Stimulated activated CD8-positive, alpha-beta memory T cell treated with anti-CD3 and anti-CD28 coated beads, Interleukin-7, amount 100 ng/mL, for 1 hour (primary cell): ENCODE measurements around the gene KIAA1217.

ENCODE experiments used
- DNase-seq, 2 donors: peaks; one replicate each; pipeline ENCODE4 v3.0.0-alpha.2; 2020; ENCODE audit warnings: low read depth in 2 of 2

Gene KIAA1217

DNA sequence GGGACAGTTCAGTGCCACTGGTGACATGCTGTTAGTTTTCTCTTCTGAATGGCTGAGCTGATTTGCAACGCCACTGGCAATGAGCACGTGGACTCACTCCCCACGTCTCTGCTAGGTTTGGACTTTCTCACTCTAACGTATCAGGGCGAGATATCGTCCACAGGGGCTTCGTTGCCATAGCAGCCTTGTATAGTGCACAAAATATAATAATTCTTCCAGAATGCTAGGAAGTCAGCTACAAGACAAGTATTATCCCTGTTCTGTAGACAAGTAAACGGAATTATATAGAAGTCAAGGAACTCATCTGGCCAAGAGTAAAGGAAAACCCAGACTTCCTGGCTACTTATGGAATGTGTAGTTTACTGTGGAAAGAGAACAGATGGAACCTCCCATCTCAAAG is 288.0 kb downstream of the KIAA1217 start:
- no peak for DNase-seq

DNA sequence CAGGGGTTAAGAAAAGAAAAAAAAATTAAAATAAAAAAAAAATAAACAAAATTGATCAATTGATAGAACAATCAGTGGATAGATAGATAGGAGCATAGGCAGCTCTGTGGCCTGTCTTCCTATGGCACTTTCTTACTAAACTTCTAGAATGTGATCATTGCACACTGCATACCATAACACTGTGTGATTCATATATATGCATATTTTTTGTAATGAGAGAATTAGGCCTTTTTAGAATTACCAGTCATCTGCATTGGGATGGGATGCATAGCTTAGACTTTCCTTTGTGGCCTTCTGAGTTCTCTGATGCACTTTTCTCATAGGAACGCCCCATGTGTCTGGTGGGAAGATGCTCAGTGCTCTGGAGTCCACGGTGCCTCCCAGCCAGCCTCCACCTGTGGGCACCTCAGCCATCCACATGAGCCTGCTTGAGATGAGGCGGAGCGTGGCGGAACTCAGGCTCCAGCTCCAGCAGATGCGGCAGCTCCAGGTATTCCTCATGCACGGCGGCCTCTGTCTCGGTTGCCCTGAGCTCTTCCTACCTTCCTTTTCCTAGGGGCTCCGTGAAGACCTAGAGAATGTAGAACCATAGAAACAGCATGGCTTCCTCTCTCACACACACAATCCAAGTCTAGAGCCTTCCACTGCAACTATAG is 292.2 kb downstream of the KIAA1217 start:
- DNase-seq: no peak

DNA sequence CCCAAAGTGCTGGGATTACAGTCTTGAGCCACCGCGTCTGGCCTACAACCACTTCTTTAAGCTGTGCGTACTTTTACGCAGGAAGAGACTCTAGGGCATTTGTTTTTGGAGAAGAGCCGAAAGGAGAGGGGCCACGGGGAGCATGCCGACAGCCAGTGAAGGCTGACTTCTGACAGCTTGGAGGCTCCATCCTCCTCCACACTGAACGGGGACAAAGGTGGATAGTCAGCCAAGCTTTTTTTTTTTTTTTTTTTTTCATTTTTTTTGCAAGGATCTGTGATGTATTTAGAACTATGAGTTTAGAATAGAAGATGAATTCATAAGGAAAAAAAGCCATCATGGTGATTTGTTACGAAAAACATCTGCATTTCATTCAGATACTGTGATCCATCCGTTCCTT is 293.1 kb downstream of the KIAA1217 start:
- DNase-seq: no peak

DNA sequence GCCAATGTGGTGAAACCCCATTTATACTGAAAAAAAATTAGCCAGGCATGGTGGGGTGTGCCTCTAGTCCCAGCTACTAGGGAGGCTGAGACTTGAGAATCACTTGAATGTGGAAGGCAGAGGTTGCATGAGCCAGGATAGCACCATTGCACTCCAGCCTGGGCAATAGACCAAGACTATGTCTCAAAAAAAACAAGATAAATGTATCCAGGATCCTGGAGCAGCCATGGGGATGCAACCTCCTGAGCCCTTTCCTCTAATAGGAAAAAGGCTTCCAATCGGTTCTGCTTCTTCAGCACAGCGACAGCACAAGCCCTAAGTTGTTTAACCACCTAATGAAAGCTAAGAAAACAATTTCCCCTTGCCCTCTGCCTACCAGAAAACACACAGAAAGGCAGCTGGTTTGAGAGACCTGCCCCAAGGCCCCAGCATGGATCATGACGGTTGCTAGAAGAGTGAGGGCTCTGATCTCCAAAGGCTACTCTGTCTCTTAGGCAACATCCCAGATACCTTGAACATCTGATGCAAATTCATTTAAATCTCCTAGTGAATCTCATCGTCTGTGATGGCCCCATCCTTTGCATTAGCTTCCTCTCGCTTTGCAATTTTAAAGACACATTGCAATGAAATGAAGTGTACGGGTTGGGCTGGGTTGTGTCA is 294.0 kb downstream of the KIAA1217 start:
- DNase-seq: no peak

DNA sequence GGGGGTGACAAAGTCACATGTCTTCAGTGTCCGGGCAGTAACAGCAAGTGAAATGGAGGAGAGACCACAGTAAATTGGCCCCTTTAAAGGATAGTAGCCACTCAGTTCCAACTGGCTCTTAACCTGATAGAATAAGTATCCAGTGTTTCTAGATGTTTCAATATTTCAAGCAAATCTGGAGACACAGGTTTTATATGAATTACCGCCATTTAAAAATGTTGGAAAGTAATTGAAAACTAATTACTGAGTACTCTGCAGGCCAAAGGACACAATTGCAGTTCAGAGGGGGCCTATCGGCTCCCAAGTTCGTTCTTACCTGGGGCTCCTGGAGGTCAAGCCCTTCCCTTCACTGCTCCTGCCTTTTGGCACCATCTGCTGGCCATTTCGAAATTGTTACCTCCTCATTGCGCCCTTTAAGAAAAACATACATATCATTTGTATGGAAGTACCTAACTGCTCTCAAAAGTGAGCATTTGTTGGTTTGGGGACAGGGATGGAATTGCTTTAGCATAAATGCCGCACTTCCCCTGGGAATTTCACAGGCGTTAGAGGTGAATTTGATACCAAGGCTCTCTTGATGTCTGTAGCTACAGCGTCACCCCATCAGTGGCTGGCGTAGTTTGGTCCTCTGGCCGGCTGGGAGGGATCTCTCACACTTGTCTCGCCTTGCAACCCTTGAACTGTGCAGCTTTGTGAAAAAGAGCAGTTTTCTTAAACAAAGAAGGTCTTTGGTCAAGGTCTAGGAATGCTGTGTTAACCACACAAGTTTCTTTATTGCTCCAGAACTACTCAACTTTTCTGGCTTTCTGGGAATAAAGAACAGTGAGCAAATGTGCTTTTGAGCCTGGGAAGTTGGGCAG is 294.8 kb downstream of the KIAA1217 start:
- no peak for DNase-seq

DNA sequence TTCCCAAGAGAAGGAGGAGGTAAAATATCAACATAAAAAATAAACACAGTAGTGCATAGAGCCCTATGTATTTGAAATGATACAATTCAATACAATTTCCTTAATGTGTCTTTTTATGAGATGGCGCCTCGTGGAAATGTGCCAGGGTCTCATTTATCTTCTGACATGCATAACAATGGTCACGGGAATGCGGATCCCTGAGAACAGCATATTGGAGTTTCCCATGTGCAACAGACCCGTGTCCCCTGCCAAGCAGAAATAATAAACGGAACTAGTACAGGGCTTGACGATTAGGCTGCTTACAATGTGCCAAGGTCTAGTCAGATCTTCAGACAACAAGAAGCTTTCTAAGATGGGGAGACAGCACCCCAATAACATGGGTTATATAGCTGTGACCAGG is 296.8 kb downstream of the KIAA1217 start:
- DNase-seq: no peak

DNA sequence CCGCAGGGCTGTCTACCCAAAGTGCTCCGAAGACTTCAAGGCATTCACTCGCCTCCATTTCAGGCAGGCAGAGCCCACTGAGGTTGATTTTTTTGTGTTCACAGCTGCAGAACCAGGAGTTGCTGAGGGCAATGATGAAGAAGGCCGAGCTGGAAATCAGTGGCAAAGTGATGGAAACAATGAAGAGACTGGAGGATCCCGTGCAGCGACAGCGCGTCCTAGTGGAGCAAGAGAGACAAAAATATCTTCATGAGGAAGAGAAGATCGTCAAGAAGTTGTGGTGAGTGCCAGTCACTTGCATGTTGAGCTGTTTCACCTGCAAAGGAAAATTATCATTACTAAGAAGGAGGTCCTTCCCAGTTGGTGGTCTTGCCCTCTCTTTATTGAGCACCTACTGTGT is 304.2 kb downstream of the KIAA1217 start:
- no peak for DNase-seq

DNA sequence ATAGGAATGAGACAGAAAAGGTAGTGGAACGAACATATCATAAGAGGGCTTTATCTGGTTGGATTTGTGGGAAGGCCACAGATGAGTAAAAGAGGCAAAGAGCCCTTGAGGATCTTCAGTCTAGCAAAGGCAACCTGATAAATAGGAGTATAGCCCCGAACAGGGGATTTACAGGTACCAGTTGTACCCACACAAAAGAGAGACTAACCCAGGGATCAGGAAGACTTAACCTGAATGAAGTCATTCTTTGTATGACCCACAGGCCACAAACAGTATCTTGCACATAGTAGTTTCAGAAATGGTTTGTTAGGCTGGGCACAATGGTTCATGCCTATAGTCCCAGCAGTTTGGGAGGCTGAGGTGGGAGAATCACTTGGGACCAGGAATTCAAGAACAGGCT is 306.5 kb downstream of the KIAA1217 start:
- no peak for DNase-seq

DNA sequence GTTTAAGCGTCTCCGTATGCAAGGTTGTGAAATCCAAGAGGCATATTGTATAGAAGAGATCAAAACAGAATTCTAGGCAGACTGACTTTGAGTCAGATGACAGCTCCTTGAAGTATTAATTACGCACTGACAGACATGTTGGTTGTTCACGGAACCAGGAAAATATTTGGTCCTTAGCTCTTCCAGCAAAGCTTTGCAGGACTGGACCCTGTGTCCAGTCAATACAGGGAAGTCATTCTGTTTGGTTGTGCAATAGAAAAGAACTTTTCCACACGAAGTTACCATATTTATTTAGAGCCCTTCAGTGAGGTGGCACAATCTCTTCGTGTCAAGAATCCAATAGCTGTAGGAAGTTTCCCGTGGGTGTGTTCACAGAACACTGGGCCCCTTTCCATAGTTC is 309.5 kb downstream of the KIAA1217 start:
- DNase-seq: no peak

DNA sequence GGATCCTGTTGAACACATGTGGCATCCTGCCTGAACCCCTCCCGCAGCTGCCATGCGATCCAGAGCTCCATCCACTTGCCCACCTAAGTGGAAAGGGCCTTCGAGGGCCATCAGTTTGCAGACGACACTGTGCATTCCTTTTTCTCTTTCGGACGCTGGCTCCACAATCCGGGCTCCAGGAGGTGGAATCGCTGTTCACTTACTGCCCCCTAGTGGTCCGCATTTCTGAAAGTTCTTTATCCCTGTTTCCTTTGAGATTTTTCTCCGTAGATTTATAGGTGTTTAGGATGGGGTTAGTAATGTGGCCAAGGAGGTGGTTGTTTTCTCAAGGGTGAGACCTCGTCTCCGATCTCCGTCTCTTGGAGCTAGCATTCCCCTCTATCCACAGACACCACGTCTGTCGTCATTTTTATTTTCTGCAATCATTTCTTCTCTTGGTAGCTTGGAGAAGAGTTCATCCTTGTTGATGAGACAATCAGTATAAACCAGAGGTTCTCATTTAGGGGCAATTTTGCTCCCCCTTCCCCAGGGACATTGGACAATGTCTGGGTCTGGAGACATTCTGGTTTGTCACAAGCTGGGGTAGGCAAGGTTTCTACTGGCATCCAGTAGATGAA is 310.2 kb downstream of the KIAA1217 start:
- no peak for DNase-seq

DNA sequence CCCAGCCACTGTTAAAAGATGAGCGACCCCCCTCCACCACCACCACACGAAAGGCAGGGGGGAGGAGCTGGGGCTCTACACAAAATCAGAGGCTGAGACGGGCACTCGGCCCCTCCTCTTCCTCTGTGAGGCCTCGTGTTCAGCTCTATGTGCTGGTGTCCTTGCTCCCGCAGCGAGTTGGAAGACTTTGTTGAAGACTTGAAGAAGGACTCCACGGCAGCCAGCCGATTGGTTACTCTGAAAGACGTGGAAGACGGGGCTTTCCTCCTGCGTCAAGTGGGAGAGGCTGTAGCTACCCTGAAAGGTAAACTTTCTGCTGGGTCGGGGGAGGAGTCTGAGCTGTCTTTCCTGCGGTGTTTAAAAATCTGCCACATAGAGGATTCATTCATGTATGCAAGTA is 311.0 kb downstream of the KIAA1217 start:
- no peak for DNase-seq

DNA sequence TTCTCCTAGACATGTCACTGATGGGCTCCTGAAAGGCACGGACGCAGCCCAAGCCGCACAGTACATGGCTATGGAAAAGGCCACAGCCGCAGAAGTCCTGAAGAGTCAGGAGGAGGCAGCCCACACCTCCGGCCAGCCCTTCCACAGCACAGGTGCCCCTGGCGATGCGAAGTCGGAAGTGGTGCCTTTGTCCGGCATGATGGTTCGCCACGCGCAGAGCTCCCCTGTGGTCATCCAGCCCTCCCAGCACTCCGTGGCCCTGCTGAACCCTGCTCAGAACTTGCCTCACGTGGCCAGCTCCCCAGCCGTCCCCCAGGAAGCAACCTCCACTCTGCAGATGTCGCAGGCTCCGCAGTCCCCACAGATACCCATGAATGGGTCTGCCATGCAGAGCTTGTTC is 315.4 kb downstream of the KIAA1217 start:
- DNase-seq: no peak

DNA sequence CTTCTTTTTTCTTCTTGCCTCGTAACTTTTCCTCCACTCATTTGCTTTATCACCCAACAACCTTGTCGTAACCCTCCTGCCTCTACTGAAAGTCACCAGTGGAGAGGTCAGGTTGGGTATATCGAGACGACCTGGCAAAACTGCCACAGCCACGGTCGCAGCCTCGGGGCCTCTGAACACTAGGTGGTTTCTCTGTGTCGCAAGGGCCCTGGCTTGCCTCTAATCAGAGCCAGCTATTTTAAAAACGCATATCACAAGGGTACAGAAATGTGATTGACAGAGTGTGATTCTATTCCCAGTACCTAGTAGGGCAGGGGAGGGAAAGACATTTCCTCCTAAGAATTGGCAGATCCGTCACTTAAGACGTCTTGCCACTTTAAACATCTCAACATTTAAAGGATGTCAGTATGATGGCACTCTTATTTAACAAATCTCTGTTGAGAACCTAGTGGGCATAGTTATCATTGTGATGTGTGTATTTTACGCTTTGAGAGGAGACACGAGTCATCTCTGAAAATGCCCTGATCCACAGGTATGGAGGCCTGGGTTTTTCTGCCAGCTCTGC is 317.2 kb downstream of the KIAA1217 start:
- DNase-seq: no peak

DNA sequence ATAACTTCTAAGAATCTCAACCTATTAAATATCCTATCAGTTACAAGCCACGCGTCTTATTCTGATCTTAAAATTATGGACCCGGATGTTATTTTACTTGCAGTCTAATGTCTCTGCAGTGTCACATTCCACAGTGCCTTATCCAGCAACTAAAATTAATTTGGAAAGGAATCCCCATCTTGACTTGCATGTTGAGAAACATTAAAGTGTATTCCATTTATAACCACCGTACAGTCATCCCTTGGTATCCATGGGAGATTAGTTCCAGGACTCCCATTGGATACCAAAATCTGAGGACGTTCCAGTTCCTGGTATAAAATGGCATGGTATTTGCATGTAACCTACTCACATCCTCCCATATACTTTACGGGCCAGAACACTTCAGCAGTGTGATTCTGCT is 320.0 kb downstream of the KIAA1217 start:
- no peak for DNase-seq

DNA sequence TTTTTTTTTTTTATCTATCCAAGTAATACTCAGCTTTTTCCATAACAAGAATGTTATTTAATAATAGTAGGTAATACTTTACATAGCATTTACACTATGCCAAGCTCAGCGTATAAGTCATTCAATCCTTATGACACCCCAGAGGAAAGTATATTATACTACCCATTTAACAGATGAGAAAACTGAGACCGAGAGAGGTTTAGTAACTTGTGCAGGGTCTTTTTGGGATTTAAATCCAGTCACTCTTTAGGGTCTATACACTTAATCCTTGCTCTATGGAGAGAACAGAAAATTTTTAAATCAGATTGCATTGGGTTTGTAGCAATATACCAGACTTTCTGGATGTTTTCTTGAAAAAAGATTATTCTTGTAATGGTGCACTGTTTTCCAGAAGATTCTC is 322.5 kb downstream of the KIAA1217 start:
- no peak for DNase-seq

DNA sequence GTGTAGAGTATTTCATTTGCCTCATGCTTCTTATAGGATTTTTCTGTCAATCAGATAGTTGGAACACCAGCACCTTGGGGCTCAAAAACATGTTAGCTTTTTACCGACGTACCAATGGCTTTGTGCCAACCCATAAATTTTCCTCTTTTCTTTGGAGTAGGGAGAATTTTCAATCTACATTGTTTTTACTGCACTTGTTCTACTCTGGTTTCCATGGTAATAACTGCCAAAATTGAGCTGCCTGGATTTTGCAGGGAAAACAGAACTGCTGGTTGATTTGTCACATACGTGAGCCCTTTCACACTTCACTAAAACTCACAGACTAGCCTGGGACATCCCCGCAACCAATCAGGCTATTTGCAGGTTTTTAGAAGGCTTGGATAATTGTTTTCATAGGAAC is 325.0 kb downstream of the KIAA1217 start:
- DNase-seq: no peak

DNA sequence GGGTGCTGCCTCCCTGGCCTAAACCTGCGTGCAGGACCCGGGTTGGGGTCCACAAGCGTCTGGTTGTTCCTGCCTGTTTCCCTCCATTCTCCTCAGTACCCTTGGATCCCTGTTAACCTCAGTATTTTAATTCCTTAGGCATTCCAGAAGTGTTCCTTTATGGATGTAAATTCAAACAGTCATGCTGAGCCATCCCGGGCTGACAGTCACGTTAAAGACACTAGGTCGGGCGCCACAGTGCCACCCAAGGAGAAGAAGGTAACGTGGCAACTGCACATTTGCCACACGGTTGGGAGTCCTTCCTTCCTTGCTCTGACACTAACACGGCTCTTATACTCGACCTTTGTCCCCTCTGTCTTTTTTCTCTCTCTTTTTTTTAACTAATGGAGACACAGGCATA is 327.7 kb downstream of the KIAA1217 start:
- DNase-seq: no peak

DNA sequence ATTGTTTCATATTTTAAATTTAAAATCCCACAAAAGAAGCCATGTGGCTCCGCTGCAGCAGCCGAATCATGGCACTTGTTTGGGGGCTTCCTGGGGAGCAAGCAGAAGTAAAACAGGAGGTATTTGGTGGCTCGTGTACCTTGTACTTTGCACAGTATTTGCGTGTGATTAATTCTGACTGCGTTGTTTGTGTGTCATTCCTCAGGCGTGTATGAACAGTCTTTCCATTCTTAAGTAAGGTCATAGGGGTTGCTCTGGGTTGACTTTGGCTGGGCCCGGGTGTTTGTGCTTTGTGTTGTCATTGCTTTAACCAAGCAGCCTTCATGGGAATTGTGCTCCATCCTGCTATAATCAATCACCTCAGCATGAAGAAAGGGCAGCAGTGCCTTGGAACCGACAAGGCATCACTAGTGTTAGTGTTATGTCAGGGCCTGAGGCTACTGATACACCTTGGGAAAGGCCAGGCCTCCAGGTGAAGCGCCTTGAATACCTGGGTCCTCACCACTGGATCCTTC is 332.4 kb downstream of the KIAA1217 start:
- DNase-seq: no peak

DNA sequence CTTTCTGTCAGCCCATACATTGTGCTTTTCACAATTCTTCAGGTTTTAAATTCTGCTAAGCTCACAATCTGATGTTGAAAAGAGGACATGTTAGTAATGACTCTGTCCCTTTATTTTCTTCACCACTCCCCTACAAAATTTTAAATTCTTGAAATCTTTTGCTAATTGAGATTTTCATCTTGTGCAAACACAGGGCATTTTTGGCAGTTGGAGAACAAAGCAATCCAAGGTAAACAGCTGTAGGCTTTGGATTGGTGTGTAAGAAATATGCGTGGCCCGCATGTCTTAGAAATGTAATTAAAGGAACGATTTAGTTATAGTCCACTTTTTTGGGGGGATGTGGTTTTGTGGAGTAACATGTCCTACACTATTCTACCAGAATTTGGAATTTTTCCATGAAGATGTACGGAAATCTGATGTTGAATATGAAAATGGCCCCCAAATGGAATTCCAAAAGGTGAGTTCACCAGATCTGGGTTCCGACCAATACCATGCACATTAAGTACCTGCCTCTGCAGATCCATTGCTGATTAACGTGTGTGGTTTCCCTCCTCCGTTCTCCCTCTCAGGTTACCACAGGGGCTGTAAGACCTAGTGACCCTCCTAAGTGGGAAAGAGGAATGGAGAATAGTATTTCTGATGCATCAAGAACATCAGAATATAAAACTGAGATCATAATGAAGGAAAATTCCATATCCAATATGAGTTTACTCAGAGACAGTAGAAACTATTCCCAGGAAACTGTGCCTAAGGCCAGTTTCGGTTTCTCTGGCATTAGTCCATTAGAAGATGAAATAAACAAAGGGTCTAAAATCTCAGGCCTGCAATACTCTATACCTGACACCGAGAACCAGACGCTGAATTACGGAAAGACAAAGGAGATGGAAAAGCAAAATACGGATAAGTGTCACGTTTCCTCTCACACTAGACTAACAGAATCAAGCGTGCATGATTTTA is 333.7 kb downstream of the KIAA1217 start:
- no peak for DNase-seq

DNA sequence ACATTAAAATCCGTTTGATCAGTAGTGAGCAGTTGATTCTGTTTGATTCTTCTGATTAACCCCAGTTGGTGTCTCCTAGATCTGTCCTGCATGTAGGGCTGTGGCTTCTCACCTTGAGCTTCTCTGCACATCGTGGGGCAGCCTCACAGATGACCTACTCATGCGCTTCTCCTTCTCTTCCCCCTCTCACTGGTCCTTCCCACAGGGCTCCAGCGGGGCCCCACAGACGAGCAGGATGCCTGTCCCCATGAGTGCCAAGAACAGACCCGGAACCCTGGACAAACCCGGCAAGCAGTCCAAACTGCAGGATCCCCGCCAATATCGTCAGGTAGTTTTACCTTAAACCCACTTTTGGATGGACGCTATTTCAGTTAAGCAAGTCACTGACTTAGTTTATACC is 335.8 kb downstream of the KIAA1217 start:
- no peak for DNase-seq

DNA sequence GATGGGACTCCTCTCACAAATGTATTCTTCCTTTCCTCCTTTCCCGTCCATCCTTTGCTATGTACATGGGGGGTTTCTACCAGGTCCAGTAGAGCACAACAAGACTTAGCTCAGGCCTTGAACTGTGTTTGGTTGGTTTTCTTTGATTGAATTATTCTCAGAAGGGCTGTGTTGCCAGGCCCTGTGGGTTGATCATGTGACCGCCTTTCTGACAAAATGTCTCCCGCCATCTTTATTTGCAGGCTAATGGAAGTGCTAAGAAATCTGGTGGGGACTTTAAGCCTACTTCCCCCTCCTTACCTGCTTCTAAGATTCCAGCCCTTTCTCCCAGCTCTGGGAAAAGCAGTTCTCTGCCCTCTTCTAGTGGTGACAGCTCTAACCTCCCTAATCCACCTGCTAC is 336.6 kb downstream of the KIAA1217 start:
- no peak for DNase-seq
